ENCODE data around the gene ROCK2. TPM values are rescaled to one million over a fixed set of nuclear protein-coding genes. Genes with fewer than 3 reads are reported as not detected.

The ROCK2 gene
- total and polyA plus RNA-seq, 2 of the 13 experiments (the other 11 are each of a cell fraction or from before 2014, with no cell fraction given) = 38.1 to 119 TPM

DNA sequence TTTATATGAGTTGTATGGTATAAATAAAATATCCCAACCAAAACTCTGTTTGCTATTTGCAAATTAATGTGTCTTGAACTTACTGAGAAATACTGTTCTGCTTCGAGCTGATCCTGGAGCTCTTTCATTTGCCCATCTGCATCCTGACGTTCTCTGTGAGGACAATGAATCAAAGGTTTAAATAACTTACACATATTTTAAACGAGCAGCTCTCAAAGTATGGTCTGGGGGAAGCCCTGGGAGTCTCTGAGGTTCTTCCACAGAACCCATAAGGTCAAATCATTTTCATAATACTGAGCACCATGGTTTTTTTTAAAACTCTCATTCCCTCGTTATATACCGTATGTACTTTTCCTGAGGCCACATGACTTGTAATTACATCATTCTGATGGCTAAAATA lies 142.5 kb downstream of the ROCK2 start:
- no peaks in the 10 kb centered on the region for H3K4me1 ChIP-seq (ENCODE audit: insufficient read depth, low read length)
- H3K9me3 ChIP-seq (ENCODE audit: low read length) = no peaks in the 10 kb centered on the region
- POLR2A ChIA-PET = no interaction called here
- peak; percentile 93 for TF ChIP-seq RBM22 (optimal IDR thresholded peaks at IDR 0.05; ENCODE audit: low read length)
- TF ChIP-seq, protein P1, sequence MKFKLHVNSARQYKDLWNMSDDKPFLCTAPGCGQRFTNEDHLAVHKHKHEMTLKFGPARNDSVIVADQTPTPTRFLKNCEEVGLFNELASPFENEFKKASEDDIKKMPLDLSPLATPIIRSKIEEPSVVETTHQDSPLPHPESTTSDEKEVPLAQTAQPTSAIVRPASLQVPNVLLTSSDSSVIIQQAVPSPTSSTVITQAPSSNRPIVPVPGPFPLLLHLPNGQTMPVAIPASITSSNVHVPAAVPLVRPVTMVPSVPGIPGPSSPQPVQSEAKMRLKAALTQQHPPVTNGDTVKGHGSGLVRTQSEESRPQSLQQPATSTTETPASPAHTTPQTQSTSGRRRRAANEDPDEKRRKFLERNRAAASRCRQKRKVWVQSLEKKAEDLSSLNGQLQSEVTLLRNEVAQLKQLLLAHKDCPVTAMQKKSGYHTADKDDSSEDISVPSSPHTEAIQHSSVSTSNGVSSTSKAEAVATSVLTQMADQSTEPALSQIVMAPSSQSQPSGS (CRISPR knock-in tag; IDR thresholded peaks at IDR 0.05) = no peak
- no peaks in the 10 kb centered on the region for H4K20me1 ChIP-seq (ENCODE audit: insufficient read depth, low read length)
- DNase-seq (ENCODE audit: low spot score) (no peak), FAIRE-seq (no peak), ATAC-seq (no peak)
- WGBS (ENCODE audit: low lambda C conversion rate) = 96% methylated on average over 5 of the region's 5 CpGs
- H3K4me3 ChIP-seq (replicated peaks in 1 of 3; ENCODE audit: insufficient read depth in 1 of 3, low read depth in 2 of 3, low read length in 3 of 3) = no peak overlapping the region
- H3K4me2 ChIP-seq (ENCODE audit: low read depth, low read length) = no peak overlapping the region
- intact Hi-C loops (cut with micrococcal nuclease; ENCODE audit: unreplicated experiment) (no loop called here), in situ Hi-C loops (cut with HindIII; ENCODE audit: extremely low pct_ligation_motif_present, low pct_unique_long_range_greater_than_20kb) (no loop called here)
- no peaks in the 10 kb centered on the region for H3K79me2 ChIP-seq (ENCODE audit: insufficient read depth, low read length)
- CTCF ChIA-PET (ENCODE audit: low intra/inter-chr PET ratio, low total read pairs) = no interaction called here
- H3K27ac ChIP-seq (ENCODE audit: extremely low read length, insufficient read depth, low read length) = no peak overlapping the region
- no peaks in the 10 kb centered on the region for H3K27me3 ChIP-seq (ENCODE audit: control insufficient read depth in 1 of 2, insufficient read depth in 2 of 2, low read length in 2 of 2)
- no peak overlapping the region for H3K9ac ChIP-seq (ENCODE audit: insufficient read depth, low read depth, low read length)
- no peak overlapping the region for H2AFZ ChIP-seq (ENCODE audit: low read length)
- no TSS peak for BruUV-seq (replicated peaks)
- peaks cover 20 to 92% of the 10 kb centered on the region in 2 experiments for H3K36me3 ChIP-seq (replicated peaks in 1 of 2; ENCODE audit: control insufficient read depth in 1 of 2, insufficient read depth in 2 of 2, low read length in 2 of 2)

DNA sequence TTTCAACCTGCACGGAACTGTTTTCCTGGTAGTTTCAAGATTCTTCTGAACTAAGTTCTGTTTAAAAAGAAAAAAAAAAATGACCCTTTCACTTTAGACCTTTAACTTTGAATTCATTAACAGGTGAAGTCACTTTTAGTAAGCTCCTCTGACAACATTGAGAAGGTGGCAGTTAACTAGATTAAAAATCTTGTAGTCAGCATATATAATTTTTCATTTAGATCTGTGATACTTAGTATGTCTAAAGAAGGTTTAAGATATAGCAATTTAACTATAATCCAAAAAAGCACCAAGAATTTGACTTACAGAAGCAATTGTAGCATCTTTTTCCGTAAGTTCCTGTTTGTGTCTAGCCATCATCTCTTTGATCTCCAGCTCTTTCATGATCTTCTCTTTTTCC lies 143.8 kb downstream of the ROCK2 start:
- ATAC-seq (no peak), FAIRE-seq (no peak), DNase-seq (ENCODE audit: low spot score) (no peak)
- H3K4me1 ChIP-seq (ENCODE audit: insufficient read depth, low read length) = no peaks in the 10 kb centered on the region
- no peaks in the 10 kb centered on the region for H4K20me1 ChIP-seq (ENCODE audit: insufficient read depth, low read length)
- CTCF ChIA-PET (ENCODE audit: low intra/inter-chr PET ratio, low total read pairs) = no interaction called here
- no peak overlapping the region for H2AFZ ChIP-seq (ENCODE audit: low read length)
- H3K27ac ChIP-seq (ENCODE audit: extremely low read length, insufficient read depth, low read length) = no peak overlapping the region
- H3K36me3 ChIP-seq (replicated peaks in 1 of 2; ENCODE audit: control insufficient read depth in 1 of 2, insufficient read depth in 2 of 2, low read length in 2 of 2) = peaks cover 18 to 93% of the 10 kb centered on the region in 2 experiments
- H3K79me2 ChIP-seq (ENCODE audit: insufficient read depth, low read length) = no peaks in the 10 kb centered on the region
- no peak overlapping the region for H3K4me3 ChIP-seq (replicated peaks in 1 of 3; ENCODE audit: insufficient read depth in 1 of 3, low read depth in 2 of 3, low read length in 3 of 3)
- no peak overlapping the region for H3K4me2 ChIP-seq (ENCODE audit: low read depth, low read length)
- BruUV-seq (replicated peaks) = no TSS peak
- in situ Hi-C loops (cut with HindIII; ENCODE audit: extremely low pct_ligation_motif_present, low pct_unique_long_range_greater_than_20kb) = no loop called here
- no peak overlapping the region for H3K9ac ChIP-seq (ENCODE audit: insufficient read depth, low read depth, low read length)
- no peaks in the 10 kb centered on the region for H3K9me3 ChIP-seq (ENCODE audit: low read length)
- no peak for TF ChIP-seq ZKSCAN5 (CRISPR knock-in tag; IDR thresholded peaks at IDR 0.05)
- TF ChIP-seq, protein P2, sequence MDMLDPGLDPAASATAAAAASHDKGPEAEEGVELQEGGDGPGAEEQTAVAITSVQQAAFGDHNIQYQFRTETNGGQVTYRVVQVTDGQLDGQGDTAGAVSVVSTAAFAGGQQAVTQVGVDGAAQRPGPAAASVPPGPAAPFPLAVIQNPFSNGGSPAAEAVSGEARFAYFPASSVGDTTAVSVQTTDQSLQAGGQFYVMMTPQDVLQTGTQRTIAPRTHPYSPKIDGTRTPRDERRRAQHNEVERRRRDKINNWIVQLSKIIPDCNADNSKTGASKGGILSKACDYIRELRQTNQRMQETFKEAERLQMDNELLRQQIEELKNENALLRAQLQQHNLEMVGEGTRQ (IDR thresholded peaks at IDR 0.05; ENCODE audit: low read depth, low read length) = no peak
- TF ChIP-seq, protein P2 (CRISPR knock-in tag; IDR thresholded peaks at IDR 0.05; ENCODE audit: borderline replicate concordance) = no peak
- 0 out of 2 replicates have a peak, but pooled peaks have one; percentile 27 for TF ChIP-seq MAFF (IDR thresholded peaks at IDR 0.05; ENCODE audit: low read depth, low read length)
- peak in 1 of 2 experiments; percentile 73; a peak in 2 of 4 replicates for TF ChIP-seq MAFK (conservative IDR thresholded peaks at IDR 0.05 in 1 of 2, IDR thresholded peaks at IDR 0.05 in 1 of 2; ENCODE audit: low read length in 2 of 2)
- TF ChIP-seq JDP2 (CRISPR knock-in tag; IDR thresholded peaks at IDR 0.05; ENCODE audit: borderline replicate concordance) = no peak
- 96% methylated on average over 2 of the region's 2 CpGs for WGBS (ENCODE audit: low lambda C conversion rate)
- POLR2A ChIA-PET = no interaction called here
- H3K27me3 ChIP-seq (ENCODE audit: control insufficient read depth in 1 of 2, insufficient read depth in 2 of 2, low read length in 2 of 2) = no peaks in the 10 kb centered on the region
- intact Hi-C loops (cut with micrococcal nuclease; ENCODE audit: unreplicated experiment) = no loop called here

Measured in HepG2 (cell line).